Measurements from ENCODE around the gene SSMEM1.
"Not testable (repeated sequence)": the region's sequence is repeated elsewhere in the genome, so short reads cannot be mapped to it uniquely, and the experiment has no call there.

The SSMEM1 gene, protein sequence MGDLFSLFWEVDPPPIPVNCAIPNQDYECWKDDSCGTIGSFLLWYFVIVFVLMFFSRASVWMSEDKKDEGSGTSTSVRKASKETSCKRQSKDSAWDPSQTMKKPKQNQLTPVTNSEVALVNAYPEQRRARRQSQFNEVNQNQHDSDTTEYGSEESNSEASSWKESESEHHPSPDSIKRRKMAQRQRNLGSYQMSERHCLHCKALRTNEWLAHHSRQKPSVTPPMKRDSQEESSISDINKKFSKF

GRCh38 chr7:130207642-130208041 lies at the start of gene SSMEM1:
SSMEM1 (plus strand) TSS chr7:130207860; CDS start chr7:130207911, 51 bp downstream.
- no peak for DNase-seq

GRCh38 chr7:130160023-130160422 lies 47.6 kb upstream of the SSMEM1 start:
- no peak for DNase-seq

GRCh38 chr7:130160455-130160854 lies 47.2 kb upstream of the SSMEM1 start:
- DNase-seq: no peak

- DNase-seq: no peak
These were observed 45.5 kb upstream of the SSMEM1 start for GRCh38 chr7:130162196-130162595.

GRCh38 chr7:130174237-130174959 lies 33.3 kb upstream of the SSMEM1 start:
- DNase-seq: no peak

GRCh38 chr7:130178251-130178650 lies 29.4 kb upstream of the SSMEM1 start:
- no peak for DNase-seq

DNA sequence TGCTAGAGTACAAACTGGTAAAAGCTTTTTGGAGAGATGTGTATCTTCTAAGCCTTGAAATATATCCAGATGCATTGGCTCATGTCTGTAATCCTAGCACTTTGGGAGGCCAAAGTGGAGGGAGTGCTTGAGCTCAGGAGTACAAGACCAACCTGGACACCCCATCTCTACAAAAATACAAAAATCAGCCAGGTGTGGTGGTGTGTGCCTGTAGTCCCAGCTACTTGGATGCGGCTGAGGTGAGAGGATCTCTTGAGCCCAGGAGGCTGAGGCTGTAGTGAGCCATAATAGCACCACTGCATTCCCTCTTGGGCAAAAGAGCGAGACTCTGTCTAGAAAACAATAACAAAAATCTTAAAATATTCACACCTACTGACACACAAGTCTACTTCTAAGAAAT lies 28.0 kb upstream of the SSMEM1 start:
- no peak for DNase-seq

GRCh38 chr7:130180571-130181262 lies 26.9 kb upstream of the SSMEM1 start:
- peak; percentile 62 to 72 for DNase-seq

- no peak for DNase-seq
These were observed 26.4 kb upstream of the SSMEM1 start for GRCh38 chr7:130181263-130181605.

GRCh38 chr7:130182990-130183389 lies 24.7 kb upstream of the SSMEM1 start:
- DNase-seq: no peak

- DNase-seq: not testable (repeated sequence)
These were observed 23.3 kb upstream of the SSMEM1 start for GRCh38 chr7:130184349-130184748.

GRCh38 chr7:130187360-130187759 lies 20.3 kb upstream of the SSMEM1 start:
- DNase-seq: no peak

- DNase-seq: no peak
These were observed 18.3 kb upstream of the SSMEM1 start for GRCh38 chr7:130189343-130189742.

GRCh38 chr7:130191791-130192190 lies 15.9 kb upstream of the SSMEM1 start:
- no peak for DNase-seq

DNA sequence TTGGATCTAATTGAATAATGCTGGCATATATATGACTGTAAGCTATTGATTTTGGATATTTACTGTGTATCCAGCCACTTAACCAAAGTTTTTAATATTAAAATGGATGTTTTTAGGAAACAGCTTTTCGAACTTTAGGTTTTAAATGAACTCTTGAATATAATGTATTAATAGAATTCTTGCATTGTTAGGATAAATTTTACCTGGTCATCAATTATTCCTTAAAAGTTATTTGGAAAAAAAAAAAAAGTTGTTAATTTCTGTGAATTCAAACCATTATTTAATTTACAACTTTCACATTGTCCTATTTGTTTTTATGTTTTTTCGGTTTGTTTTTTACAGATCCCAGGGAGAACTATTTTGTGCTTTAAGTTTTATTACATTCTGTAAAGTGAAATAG lies 12.3 kb upstream of the SSMEM1 start:
- DNase-seq: no peak

DNA sequence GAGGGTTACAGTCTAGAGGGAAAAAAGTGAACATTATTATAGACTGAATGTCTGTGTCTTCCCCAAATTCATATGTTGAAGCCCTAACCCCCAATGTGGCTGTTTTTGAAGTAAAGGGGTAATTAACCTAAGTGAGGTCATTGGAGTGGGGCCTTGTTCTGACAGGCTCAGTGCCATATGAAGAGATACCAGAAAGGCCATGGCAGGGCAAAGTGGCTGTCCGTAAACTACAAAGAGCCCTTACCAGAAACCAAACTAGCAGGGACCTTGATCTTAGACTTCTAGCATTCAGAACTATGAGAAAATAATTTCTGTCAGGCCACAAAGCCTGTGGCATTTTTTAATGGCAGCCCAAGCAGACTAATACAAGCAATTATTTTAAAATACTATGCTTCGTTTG lies 11.2 kb upstream of the SSMEM1 start:
- no peak for DNase-seq

- DNase-seq: no peak
These were observed 10.6 kb upstream of the SSMEM1 start for GRCh38 chr7:130197094-130197493.

- DNase-seq: no peak
These were observed 5.9 kb upstream of the SSMEM1 start for GRCh38 chr7:130201796-130202195.

GRCh38 chr7:130205084-130205947 lies 2.3 kb upstream of the SSMEM1 start, which contains the start of gene TMEM209:
TMEM209 (minus strand) TSS chr7:130205406; CDS start chr7:130205375, 31 bp downstream.
- peak; percentile 95 to 97 for DNase-seq

DNA sequence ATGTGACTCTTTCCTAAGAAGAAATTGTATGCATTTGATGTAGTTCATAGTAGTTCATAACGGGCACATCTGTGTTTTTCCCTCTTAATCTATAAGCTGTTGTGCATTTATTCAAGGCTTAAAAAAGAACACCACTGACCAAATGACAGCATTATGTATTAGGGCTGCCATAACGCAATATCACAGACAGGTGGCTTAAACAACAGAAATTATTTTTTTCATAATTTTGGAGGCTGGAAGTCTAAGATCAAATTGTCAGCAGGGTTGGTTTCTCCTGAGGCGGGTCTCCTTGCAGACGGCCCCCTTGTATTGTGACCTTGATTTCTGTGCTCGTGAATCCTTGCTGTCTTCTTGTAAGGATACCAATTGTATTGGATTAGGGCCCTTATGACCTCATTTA lies 627 bp upstream of the SSMEM1 start:
- DNase-seq: no peak

DNA sequence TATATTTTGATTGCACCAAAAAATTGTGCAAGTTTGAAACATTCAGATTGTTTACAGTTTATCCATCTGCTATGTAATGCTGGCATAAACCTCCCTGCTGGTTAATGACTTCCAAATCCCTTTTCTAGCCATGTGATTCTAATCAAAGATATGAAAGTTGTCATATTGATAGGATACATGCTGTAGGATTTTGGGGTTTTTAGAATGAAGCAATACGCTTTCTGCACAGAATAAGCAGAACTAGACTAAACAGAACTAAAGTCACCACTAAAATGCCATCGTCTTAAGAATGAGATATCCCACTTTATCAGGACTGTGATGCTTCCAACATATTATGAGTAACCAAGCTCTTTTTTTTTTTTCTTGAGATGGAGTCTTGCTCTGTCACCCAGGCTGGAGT lies 856 bp downstream of the SSMEM1 start:
- no peak for DNase-seq

GRCh38 chr7:130210181-130210935 lies 2.7 kb downstream of the SSMEM1 start:
- no peak for DNase-seq

Measured in activated CD4-positive, alpha-beta T cell treated with anti-CD3 and anti-CD28 coated beads, Interleukin-2, amount 50 U/mL, for 48 hours (primary cell).